ENCODE data around the gene A1BG.
A peak's percentile ranks its signal among the peaks of the same experiment; 100 is the strongest.

A1BG gene

GRCh38 chr19:58368561-58369360 lies 15.5 kb upstream of the A1BG start:
- H3K4me3 ChIP-seq (ENCODE audit: extremely low read depth, insufficient read depth, low read length, poor library complexity, severe bottlenecking), result no peak overlapping the region
- H3K27ac ChIP-seq (ENCODE audit: low read depth, low read length, severe bottlenecking), result no peak overlapping the region
- no peaks in the 10 kb centered on the region for H3K36me3 ChIP-seq (ENCODE audit: control insufficient read depth, insufficient read depth, low read length)
- no peaks in the 10 kb centered on the region for H3K4me1 ChIP-seq (ENCODE audit: control insufficient read depth, insufficient read depth, low read length, poor library complexity, severe bottlenecking)
- 94% methylated on average over 48 to 64 of the region's 68 CpGs for WGBS, 2 experiments (ENCODE audit: insufficient coverage in 2 of 2)
- H3K9me3 ChIP-seq (ENCODE audit: control insufficient read depth, low read length), result no peaks in the 10 kb centered on the region

- WGBS, 2 experiments (ENCODE audit: insufficient coverage in 2 of 2), result 96 to 98% methylated on average over 92 to 106 of the region's 106 CpGs
- Histone ChIP-seq H3K9me3 (ENCODE audit: control insufficient read depth, low read length) (no peaks in the 10 kb centered on the region), H3K27ac (ENCODE audit: low read depth, low read length, severe bottlenecking) (no peak overlapping the region), H3K4me1 (ENCODE audit: control insufficient read depth, insufficient read depth, low read length, poor library complexity, severe bottlenecking) (no peaks in the 10 kb centered on the region), H3K4me3 (ENCODE audit: extremely low read depth, insufficient read depth, low read length, poor library complexity, severe bottlenecking) (no peak overlapping the region), H3K36me3 (ENCODE audit: control insufficient read depth, insufficient read depth, low read length) (no peaks in the 10 kb centered on the region)
Observed at GRCh38 chr19:58367698-58368454, 14.6 kb upstream of the A1BG start.

GRCh38 chr19:58366585-58367430 lies 13.5 kb upstream of the A1BG start:
- Histone ChIP-seq H3K4me3 (ENCODE audit: extremely low read depth, insufficient read depth, low read length, poor library complexity, severe bottlenecking) (no peak overlapping the region), H3K36me3 (ENCODE audit: control insufficient read depth, insufficient read depth, low read length) (no peaks in the 10 kb centered on the region), H3K9me3 (ENCODE audit: control insufficient read depth, low read length) (no peaks in the 10 kb centered on the region), H3K27ac (ENCODE audit: low read depth, low read length, severe bottlenecking) (no peak overlapping the region), H3K4me1 (ENCODE audit: control insufficient read depth, insufficient read depth, low read length, poor library complexity, severe bottlenecking) (no peaks in the 10 kb centered on the region)
- 90 to 94% methylated on average over 31 to 32 of the region's 32 CpGs for WGBS, 2 experiments (ENCODE audit: insufficient coverage in 2 of 2)

- Histone ChIP-seq H3K4me1 (ENCODE audit: control insufficient read depth, insufficient read depth, low read length, poor library complexity, severe bottlenecking) (peaks cover 3% of the 10 kb centered on the region), H3K36me3 (ENCODE audit: control insufficient read depth, insufficient read depth, low read length) (no peaks in the 10 kb centered on the region), H3K4me3 (ENCODE audit: extremely low read depth, insufficient read depth, low read length, poor library complexity, severe bottlenecking) (no peak overlapping the region), H3K9me3 (ENCODE audit: control insufficient read depth, low read length) (no peaks in the 10 kb centered on the region), H3K27ac (ENCODE audit: low read depth, low read length, severe bottlenecking) (no peak overlapping the region)
- 92% methylated on average over 4 to 5 of the region's 5 CpGs for whole genome bisulfite sequencing, 2 experiments (ENCODE audit: insufficient coverage in 2 of 2)
Observed at GRCh38 chr19:58364146-58364545, 10.9 kb upstream of the A1BG start.

- Histone ChIP-seq H3K4me1 (ENCODE audit: control insufficient read depth, insufficient read depth, low read length, poor library complexity, severe bottlenecking) (peaks cover 3% of the 10 kb centered on the region), H3K4me3 (ENCODE audit: extremely low read depth, insufficient read depth, low read length, poor library complexity, severe bottlenecking) (peak within 1 kb of the TSS; percentile 78), H3K9me3 (ENCODE audit: control insufficient read depth, low read length) (no peaks in the 10 kb centered on the region), H3K36me3 (ENCODE audit: control insufficient read depth, insufficient read depth, low read length) (no peaks in the 10 kb centered on the region), H3K27ac (ENCODE audit: low read depth, low read length, severe bottlenecking) (peak within 1 kb of the TSS; percentile 92)
- 0 to 1% methylated on average over 69 to 74 of the region's 74 CpGs for WGBS, 2 experiments (ENCODE audit: insufficient coverage in 2 of 2)
Observed at GRCh38 chr19:58362272-58362994, 9.1 kb upstream of the A1BG start, which contains the start of gene ZNF497. TSS of gene ZNF497 (minus strand) at chr19:58362751. CDS start at chr19:58357635, 5,116 bp downstream.

GRCh38 chr19:58361900-58362271 lies 8.6 kb upstream of the A1BG start:
- peaks cover 3% of the 10 kb centered on the region for H3K4me1 ChIP-seq (ENCODE audit: control insufficient read depth, insufficient read depth, low read length, poor library complexity, severe bottlenecking)
- no peaks in the 10 kb centered on the region for H3K36me3 ChIP-seq (ENCODE audit: control insufficient read depth, insufficient read depth, low read length)
- 2 to 3% methylated on average over 16 to 19 of the region's 28 CpGs for WGBS, 2 experiments (ENCODE audit: insufficient coverage in 2 of 2)
- no peaks in the 10 kb centered on the region for H3K9me3 ChIP-seq (ENCODE audit: control insufficient read depth, low read length)
- H3K4me3 ChIP-seq (ENCODE audit: extremely low read depth, insufficient read depth, low read length, poor library complexity, severe bottlenecking), result peak overlapping the region; percentile 78
- H3K27ac ChIP-seq (ENCODE audit: low read depth, low read length, severe bottlenecking), result peak overlapping the region; percentile 92

- H3K36me3 ChIP-seq (ENCODE audit: control insufficient read depth, insufficient read depth, low read length), result peaks cover 2% of the 10 kb centered on the region
- WGBS, 2 experiments (ENCODE audit: insufficient coverage in 2 of 2), result 76 to 85% methylated on average over 9 to 14 of the region's 19 CpGs
Observed at GRCh38 chr19:58357481-58358145, 4.3 kb upstream of the A1BG start.

GRCh38 chr19:58356766-58357480 lies 3.6 kb upstream of the A1BG start:
- H3K4me1 ChIP-seq (ENCODE audit: control insufficient read depth, insufficient read depth, low read length, poor library complexity, severe bottlenecking), result peaks cover 3% of the 10 kb centered on the region
- H3K9me3 ChIP-seq (ENCODE audit: control insufficient read depth, low read length), result no peaks in the 10 kb centered on the region
- peaks cover 2% of the 10 kb centered on the region for H3K36me3 ChIP-seq (ENCODE audit: control insufficient read depth, insufficient read depth, low read length)
- 95 to 96% methylated on average over 70 to 75 of the region's 75 CpGs for WGBS, 2 experiments (ENCODE audit: insufficient coverage in 2 of 2)
- no peak overlapping the region for H3K4me3 ChIP-seq (ENCODE audit: extremely low read depth, insufficient read depth, low read length, poor library complexity, severe bottlenecking)
- H3K27ac ChIP-seq (ENCODE audit: low read depth, low read length, severe bottlenecking), result no peak overlapping the region

More at GRCh38 chr19:58357481-58358145, 4.3 kb upstream of the A1BG start:
- Histone ChIP-seq H3K4me3 (ENCODE audit: extremely low read depth, insufficient read depth, low read length, poor library complexity, severe bottlenecking) (no peak overlapping the region), H3K27ac (ENCODE audit: low read depth, low read length, severe bottlenecking) (no peak overlapping the region), H3K9me3 (ENCODE audit: control insufficient read depth, low read length) (no peaks in the 10 kb centered on the region), H3K4me1 (ENCODE audit: control insufficient read depth, insufficient read depth, low read length, poor library complexity, severe bottlenecking) (peaks cover 3% of the 10 kb centered on the region)

GRCh38 chr19:58355908-58356765 lies 2.8 kb upstream of the A1BG start:
- H3K36me3 ChIP-seq (ENCODE audit: control insufficient read depth, insufficient read depth, low read length), result peaks cover 2% of the 10 kb centered on the region
- H3K4me3 ChIP-seq (ENCODE audit: extremely low read depth, insufficient read depth, low read length, poor library complexity, severe bottlenecking), result no peak overlapping the region
- no peaks in the 10 kb centered on the region for H3K4me1 ChIP-seq (ENCODE audit: control insufficient read depth, insufficient read depth, low read length, poor library complexity, severe bottlenecking)
- 97% methylated on average over 92 to 94 of the region's 94 CpGs for WGBS, 2 experiments (ENCODE audit: insufficient coverage in 2 of 2)
- H3K9me3 ChIP-seq (ENCODE audit: control insufficient read depth, low read length), result no peaks in the 10 kb centered on the region
- no peak overlapping the region for H3K27ac ChIP-seq (ENCODE audit: low read depth, low read length, severe bottlenecking)
